NOMO-1 treated with DMSO at 0.1 percent for 48 hours (cell line): ENCODE results near the gene LSP1.

Source experiments
- DNase-seq: peaks from one replicate; lab custom pipeline; 2025; ENCODE audit not compliant: unreplicated experiment; lab: John Stamatoyannopoulos, UW

The LSP1 gene

DNA sequence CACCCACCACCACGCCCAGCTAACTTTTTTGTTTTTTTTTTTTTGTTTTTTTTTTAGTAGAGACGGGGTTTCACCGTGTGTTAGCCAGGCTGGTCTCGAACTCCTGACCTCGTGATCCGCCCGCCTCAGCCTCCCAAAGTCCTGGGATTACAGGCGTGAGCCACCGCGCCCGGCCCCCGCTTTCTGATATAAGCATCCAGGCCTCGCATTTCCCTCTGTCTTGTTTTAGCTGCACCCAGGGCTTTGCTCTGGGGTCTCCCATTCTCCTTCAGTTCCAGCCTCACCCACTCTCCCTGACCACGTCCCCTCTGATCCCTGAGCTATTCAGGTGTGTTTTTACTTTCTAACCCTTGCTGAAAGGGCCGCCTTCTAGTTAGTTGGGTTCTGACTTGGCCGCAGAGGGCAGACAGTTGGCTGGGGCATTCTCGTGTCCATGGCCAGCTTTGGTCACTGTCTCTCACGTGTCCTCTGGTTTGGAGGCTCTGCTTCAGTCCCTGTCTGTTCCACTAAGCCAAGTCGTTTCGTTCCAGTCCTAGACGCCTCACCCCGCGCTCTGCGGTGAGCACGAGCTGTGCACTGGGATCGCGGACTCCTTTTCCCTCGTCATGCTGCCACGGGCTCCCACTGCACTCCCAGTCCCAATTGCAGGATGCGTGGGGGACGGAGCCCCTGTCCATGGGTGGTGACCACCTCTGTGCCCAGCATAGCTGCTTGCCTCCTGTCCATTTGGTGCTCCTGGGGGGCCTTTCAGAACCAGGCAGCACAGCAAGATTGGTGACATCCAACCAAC is 60.6 kb downstream of the LSP1 start:
- DNase-seq, result no peak

DNA sequence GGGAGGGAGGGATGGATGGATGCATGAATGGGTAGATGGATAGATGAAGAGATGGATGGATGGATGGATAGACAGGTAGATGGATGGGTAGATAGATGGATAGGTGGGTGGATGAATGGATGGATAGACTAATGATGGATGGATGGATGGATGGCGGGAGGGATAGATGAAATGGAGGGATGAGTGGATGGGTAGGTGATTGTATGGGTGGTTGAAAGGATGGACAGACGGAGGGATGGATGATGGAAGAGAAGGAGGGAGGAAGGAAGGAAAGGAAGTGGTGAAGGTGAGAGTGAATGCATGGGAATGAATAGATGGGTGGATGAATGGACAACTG is 62.9 kb downstream of the LSP1 start:
- no peak for DNase-seq

DNA sequence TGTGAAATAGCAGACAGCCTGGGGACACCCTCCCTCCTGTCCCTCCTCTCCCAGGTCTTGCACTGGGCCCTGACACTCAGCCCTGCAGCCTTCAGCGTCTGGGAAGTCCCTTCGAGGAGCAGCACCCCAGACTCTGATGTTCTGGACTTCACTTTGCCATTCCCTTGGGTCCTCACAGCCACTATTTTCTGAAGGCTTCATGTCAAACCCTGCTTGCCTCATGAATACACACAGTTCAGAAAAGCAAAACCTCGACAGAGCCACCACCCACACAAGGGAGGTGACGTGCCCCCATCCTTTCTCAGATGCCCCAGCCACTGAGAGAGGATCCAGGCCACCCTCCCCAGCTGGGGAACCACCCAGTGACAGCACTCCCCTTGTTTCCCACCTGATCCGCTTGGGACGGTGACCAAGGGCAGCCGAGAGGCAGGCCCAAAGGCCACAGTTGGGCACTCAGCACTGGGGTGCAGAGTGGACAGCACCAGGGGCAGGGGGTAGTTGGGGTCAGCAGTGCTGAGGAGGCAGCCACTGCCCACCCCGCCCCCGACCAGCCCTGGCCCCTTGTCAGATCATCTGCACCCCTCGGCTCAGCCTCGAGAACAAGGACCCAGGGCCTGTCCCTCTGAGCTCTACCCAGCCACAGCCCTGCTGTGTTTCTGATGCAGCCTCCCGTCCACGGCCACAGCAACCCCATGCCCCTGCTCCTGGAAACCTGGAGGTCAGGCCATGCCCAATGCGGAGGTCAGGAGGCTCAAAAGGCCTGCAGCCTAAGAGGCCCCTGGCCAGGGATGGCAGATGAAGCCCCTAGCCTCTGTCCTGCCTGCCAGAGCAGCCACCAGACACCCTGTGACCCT is 63.5 kb downstream of the LSP1 start:
- no peak for DNase-seq

DNA sequence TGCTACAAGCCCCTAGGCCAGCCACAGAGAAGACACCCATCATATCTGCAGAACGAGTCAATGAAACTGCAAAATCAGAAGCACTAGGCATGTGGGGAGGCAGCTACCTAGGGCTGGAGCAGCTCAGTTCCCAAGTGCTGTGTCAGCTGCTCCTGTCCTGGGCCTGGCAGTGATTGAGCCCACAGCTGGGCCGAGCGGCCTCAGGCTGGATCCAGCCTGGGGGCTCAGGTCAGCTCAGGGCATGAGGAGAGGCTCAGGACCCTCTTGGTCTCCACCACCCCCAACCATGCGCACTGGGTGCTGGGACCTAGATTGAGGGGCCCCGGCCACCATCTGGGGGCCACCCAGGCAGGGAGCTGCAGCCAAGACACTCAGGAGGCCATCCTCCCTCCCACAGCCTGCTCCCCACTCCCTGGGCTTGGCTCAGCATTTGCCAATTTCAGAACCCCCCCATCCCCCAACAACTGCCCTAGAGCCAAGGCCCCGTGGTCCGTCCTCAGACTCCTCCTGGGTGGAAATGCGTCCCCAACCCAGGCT is 64.2 kb downstream of the LSP1 start:
- DNase-seq, result no peak

DNA sequence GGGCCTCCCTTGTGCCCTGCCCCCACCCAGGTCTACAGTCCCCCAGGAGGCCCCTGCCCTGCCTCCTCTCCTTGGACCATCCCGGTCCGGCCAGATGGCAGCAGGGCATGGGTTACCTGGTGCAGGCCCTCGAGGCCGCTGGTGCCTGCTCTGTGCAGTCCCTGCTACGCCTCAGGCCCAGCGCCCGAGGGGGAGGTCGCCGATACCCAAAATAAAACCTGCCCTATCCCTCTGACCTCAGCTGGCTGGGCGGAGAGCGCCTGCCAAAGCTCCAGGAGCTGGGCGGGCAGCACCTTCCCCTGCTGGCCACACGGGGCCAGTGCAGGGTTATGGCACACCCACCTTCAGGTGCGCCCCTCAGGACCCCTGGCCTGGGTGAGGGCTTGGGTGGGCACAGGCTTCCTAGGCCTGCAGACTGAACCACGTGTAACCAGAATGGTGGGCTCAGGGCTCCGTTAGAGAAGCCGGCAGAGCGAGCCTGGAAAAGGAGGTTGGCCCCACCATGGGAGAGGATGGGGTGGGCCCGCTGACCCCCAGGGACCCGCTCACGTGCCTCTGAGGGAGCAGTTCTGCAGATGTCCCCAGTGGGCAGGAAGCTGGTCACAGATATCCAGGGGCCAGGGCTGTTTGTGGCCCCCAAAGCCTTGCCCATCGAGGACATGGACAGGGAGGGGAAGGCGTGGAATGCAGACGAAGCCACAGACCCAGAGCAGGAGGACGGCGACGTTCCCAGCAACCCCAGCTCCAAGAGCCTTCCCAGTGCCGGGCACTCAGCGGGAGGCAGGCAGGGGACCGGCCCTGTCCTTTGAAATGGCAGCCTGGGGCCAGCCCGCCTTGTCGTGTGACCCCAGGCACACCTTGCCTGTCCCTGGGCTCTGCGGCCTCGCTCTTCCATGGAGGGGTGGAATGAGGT is 64.9 kb downstream of the LSP1 start:
- peak; percentile 35 for DNase-seq

DNA sequence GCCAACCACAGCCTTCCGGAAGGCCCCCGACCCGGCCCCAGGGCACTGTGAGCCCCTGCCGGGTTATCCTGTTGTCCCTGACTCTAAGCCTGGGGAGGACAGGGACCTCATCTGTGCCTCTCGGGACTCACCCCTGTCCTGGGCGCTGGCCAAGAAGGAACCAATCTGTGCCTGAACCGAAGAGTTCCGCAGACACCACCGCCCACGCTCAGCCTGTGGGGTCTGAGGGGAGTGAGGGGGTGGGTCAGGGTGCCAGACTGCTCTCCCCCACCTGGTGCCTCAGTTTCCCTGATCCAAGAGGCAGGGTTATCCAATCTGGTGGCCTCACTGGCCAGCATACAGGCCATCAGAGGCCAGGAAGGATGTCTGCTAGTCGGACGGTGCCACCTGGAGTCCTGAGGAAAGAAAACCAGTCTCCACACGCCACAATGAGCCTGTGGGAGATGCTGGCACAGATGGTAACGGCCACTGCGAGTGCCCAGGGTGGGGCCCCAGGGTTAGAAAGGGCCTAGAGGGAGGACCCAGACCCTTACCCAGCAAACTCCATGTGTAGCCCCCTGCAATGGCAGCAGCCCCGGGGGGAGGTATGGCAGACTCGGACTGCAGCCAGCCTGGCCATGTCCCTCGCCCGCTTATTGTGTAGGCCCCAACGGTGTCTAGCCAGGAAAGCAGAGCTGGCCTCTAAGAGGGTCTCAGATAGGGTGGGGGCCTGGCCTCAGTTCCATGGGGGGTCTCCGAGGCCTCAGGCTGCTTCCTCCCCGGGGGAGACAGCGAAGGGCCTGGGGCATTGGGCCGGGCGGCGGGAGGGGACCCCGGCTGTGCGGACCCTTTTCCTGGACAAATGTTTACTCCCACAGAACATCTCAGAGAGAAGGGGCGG is 65.8 kb downstream of the LSP1 start:
- DNase-seq, result no peak

DNA sequence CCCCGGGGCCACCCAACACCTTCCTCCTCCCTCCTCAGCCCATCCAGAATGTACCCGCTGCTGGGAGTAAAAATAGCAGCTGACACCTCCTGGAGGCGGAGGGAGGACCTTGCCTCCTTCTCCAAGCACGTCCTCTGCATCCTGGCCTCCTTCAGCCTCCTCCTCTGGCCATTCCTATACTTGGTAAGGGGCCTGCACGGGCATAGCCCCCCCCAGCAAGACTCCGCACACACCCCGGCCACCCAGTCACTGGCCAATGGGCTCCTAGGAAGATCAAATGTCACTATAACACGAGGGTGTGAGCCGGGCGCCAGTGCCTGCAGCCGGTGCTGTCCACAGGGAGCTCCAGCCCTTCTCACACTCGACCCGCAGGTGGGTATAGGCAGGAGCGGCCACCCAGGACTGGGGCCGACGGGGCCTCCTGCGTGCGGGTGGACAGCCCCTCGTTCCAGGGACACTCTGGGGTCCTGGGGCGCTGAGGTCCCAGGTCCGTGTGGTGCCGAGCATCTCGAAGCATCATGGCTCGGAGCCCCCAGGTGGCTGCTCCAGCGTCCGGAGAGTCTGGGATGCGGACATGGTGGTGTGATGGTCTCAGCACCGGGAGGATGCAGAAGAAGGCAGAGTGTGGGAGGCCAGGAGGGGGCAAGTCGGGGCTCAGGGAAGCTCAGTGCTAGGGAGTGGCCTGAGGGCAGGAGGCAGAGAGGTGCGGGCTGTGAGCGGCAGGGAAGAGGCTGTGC is 66.7 kb downstream of the LSP1 start, which contains the start of gene TNNT3:
Gene TNNT3 (plus strand): TSS at position 313 of the 737 bp plus-strand sequence. CDS start 3,172 bp downstream, outside the sequence.
- DNase-seq, result no peak

DNA sequence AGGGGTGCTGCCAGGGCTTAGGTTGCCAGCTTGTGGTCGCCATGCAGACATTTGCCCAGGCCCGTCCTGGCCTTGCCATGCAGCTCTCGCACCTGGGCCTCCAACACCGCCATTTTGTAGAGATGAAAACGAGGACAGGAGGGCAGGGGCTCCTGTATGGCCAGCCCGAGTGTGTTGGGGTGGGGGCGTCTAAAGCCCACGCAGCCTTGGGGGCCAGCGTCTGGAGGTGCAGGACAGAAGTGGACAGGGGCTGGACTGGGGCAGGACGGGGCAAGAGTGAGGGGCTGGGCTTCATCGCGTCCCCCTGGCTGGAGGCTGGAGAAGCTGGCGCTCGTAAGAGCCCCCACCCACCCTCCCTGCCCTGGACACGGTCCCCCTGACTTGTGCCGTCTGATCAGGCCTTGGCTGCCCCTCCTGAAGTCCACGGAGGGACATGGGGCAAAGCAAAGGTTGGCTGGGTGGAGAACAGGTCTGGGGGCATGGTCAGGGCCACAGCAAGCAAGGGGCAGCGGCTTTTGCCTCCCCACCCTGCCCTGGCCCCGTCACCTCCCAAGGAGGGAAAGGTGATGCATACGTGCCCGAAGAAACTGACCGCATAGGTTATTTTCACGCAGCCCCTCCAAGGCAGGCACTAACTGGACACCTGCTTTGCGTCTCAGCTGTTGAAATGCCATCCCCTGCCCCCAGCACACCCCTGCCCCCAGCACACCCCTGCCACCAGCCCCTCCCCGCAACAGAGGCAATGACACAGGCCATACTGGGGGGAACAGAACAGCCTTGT is 67.4 kb downstream of the LSP1 start:
- DNase-seq, result no peak

DNA sequence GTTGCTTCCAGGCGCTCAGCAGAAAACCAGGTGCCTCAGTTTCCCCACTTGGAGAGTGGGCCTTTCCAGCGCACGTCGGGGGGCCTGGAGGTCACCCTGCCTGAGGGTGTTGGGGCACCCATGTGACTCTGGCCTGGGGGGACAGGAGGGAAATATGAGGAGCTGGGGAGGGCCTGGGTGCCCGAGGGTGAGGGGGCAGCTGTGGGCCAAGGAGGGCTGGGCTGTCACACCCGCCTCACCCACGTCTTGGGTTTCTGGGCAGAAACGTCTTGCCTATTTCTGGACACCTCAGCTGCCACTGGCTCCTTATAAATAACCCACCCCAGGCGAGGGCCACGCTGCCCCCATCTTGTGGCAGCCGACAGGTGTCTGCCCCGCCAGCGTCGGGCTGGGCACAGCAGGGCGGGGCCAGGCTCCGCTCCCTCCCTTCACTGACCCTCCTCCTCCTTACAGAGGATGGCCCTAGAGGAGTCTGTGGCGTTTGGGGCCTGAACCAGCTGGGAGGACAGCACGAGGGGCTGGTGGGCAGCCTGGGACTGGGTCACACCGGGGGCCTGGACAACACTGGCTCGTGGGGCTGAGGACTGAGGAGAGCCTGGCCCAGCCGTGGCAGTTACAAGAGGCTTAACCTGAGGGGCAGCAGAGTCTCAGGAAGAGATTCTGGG is 68.2 kb downstream of the LSP1 start:
- DNase-seq, result peak; percentile 6

DNA sequence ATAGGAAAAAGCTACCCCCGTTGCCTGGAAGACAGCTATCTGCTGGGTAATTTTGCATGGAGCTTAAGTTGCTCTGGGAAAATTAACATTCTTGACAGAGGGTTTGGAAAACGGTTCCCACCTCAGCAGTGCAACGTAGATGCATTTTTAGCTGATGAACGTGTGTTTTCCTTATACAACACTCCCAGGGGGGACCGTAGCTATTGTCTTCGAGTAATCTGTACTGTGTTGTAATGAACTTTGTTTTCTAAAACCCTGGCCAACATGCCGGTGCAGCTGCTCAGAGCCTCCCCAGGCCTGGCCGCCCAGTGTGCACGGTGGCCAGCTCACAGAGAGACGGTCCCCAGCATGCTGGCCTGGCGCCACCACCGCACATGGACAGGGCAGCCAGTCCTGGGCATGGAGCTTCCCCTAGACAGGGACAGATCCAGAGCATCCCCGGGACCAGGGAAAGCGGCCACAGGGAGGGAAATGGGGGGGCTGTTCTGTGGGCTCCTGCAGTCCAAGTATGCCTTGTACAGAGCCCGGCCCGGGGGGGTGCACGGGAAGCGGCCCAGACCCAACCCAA is 68.8 kb downstream of the LSP1 start:
- no peak for DNase-seq

DNA sequence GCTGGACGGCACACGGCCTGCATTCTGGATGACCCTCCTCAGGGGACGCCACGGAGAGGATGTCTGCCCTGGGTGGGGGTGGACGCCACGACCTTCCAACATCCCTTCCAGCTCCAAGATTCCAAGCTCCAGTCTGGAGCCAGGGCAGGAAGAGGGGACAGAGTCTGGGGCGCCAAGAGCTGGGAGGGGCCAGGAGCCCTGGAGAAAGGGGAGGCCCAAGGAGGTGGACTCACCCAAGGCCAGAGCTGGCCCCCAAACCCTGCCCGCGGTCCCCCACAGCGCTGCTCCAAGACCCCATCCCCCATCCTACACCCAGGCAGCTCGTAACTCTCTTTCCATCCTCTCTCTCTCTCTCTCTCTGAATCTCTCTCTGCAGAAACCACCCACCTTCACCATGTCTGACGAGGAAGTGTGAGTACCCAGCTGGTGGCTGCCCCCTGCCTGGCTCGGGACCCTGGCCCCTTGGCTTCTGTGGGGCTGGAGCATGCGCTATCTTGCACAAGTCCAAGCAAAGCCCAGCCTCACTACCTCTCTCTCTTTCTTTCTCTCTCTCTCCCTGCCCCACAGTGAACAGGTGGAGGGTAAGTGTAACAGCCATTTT is 69.7 kb downstream of the LSP1 start:
- DNase-seq, result no peak

DNA sequence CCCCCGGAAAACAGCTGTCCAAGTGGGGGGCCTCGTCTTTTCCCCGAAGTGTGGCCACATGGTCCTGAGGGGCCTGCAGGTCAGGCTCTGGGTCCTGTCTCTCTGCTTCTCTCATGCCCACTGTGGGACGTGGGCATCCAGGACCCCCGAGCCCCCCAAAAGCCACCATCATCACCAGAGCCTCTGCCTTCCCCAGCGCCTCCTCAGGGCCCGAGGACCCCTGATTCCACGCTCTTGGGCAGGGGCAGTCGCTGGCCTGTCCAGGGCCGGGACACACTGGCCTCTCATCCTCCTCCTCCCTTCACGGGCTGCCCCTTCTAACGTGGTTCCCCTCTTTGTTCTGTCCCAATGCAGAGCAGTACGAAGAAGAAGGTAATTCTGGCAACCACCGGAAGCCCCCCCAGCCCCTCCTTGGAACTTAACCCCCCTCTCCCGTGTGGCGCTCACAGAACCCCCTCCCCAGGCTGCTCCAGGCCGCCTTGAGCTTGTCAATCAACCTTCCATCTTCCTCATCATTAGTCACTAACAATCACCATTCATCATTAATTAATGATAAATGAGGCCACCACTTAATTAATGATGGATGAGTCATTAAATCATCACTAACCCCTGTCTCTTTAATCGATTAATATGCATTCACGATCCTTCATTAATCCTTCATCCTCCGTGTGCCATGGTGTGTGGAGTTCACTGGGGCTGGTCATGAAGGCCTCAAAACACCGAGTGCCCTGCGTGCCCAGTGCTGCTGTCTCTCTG is 70.5 kb downstream of the LSP1 start:
- no peak for DNase-seq

DNA sequence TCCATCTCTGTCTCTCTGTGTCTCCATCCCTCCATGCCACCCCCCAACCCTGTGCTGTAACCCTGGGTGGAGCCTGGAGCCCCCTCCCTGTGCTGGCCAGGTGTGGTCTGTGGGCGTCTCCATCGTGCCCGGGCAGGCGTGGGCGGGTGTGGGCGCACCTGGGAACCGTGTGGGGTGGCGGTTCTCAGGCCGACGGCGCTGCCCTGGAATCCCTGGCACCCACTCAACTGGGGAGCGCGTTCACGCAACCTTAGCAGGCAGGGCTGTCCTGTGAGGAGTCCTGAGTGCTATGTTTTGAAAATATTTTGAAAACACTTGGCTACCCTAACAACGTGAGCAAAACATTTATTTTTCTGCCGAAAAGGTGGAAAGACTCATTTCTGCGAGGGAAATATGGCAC is 71.3 kb downstream of the LSP1 start:
- no peak for DNase-seq

DNA sequence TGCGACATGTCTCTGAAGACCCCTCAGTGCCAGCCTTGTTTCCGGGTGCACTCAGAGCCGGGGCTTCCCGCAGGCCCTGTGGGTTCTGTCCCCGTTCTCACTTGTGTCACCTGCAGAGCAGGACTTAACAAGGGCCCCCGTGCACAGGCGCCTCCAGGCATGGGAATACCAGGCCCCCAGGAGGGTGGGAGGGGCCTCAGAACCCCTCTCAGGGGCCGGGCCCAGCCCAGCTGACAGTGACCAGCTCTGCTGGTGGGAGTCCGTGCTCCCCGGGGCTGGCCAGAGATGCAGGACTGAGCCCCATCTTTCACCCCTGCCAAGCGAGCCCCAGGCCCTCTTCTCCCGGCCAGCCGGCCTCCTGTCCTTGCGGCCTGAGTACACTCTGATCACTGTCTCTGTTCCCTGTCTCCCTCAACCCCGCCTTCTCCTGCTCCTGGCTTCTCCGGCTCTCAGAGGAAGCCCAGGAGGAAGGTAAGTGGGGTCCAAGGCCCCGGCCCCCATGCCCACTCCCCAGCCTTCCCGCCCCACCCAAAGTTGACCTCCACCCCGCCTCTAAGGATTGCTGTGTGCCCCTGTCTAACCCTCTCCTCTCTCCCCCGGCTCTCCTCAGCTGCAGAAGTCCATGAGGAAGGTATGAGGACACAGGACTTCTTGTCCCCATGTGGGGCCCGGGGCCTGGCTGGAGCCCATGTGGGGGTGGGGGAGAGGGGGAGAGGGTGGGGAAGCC is 71.9 kb downstream of the LSP1 start:
- DNase-seq, result no peak

DNA sequence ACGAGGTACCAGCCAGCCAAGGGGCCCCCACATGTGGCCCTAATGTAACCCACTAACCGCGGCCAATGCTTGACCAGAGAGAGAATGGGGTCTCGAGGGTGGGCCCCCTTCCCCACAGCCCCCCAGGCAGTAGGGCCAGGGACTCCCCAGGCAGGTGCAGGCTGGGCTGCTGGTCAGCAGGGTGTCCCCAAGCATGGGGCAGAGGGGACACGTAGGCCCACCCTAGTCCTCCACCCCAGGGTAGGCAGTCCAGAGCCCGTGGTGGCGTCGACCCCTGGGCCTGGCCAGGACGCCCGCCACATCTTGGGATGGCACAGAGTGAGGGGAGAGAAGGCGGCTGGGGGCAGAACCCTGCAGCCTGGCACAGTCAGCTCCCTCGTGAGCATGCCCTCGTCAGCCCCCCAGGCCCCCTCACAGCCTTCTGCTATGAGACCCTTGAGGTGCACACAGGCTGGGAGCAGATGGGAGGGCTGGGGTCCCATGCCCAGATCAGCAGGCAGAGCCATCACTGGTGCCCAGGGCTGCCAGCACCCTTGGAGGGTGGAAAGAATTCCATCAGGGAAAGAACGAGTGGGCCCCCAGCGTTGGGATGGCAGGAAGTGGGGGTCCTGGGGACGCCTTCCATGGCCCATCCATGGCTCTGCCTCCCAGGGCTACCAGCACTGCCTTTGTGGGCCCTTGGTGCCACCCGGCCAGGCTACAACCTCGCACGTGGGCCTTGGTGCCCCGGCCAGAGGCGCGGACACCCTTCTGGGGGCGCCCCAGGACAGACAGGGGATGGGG is 72.7 kb downstream of the LSP1 start:
- DNase-seq, result no peak
